Nephron progenitor cell (in vitro differentiated cells): Measurements from ENCODE around the gene ITPRID1.
A peak's percentile ranks its signal among the peaks of the same experiment; 100 is the strongest.

Experiments used
- DNase-seq: peaks from one replicate; pipeline ENCODE4 v3.0.0; 2021
- H3K27ac Mint-ChIP-seq: 2 replicates; pipeline ENCODE4 v1.8.0; 2021; ENCODE audit warnings: mild to moderate bottlenecking, moderate library complexity, mixed read lengths
- H3K27me3 Mint-ChIP-seq: 2 replicates; pipeline ENCODE4 v1.8.0; 2021; ENCODE audit warnings: mild to moderate bottlenecking, low read depth, mixed read lengths; ENCODE audit not compliant: poor library complexity
- H3K36me3 Mint-ChIP-seq: 2 replicates; pipeline ENCODE4 v1.8.0; 2021; ENCODE audit warnings: low read depth, mixed read lengths
- H3K4me1 Mint-ChIP-seq: 2 replicates; pipeline ENCODE4 v1.8.0; 2021; ENCODE audit warnings: mixed read lengths
- H3K4me3 Mint-ChIP-seq: 2 replicates; pipeline ENCODE4 v1.8.0; 2021; ENCODE audit warnings: mild to moderate bottlenecking, moderate library complexity, mixed read lengths
- H3K9me3 Mint-ChIP-seq: 2 replicates; pipeline ENCODE4 v1.8.0; 2021; ENCODE audit warnings: mild to moderate bottlenecking, moderate library complexity, mixed read lengths
- TF ChIP-seq, protein P1 (sequence below): fragments of 200-600 bp; sonication (generic); IDR thresholded peaks from 2 replicates; pipeline ENCODE4 v1.5.0; 2021; ENCODE audit warnings: antibody characterized with exemption

The ITPRID1 gene

GRCh38 chr7:31495653-31496052 is 18.2 kb upstream of the ITPRID1 start:
- no peak for DNase-seq
- Mint-ChIP-seq H3K9me3 (peaks cover 16% of the 10 kb centered on the region), H3K36me3 (peaks cover 8% of the 10 kb centered on the region), H3K4me3 (no peak overlapping the region), H3K27ac (no peak overlapping the region), H3K27me3 (peaks cover 5% of the 10 kb centered on the region), H3K4me1 (peaks cover 51% of the 10 kb centered on the region)
- TF ChIP-seq, protein P1, sequence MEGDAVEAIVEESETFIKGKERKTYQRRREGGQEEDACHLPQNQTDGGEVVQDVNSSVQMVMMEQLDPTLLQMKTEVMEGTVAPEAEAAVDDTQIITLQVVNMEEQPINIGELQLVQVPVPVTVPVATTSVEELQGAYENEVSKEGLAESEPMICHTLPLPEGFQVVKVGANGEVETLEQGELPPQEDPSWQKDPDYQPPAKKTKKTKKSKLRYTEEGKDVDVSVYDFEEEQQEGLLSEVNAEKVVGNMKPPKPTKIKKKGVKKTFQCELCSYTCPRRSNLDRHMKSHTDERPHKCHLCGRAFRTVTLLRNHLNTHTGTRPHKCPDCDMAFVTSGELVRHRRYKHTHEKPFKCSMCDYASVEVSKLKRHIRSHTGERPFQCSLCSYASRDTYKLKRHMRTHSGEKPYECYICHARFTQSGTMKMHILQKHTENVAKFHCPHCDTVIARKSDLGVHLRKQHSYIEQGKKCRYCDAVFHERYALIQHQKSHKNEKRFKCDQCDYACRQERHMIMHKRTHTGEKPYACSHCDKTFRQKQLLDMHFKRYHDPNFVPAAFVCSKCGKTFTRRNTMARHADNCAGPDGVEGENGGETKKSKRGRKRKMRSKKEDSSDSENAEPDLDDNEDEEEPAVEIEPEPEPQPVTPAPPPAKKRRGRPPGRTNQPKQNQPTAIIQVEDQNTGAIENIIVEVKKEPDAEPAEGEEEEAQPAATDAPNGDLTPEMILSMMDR = no peak

DNA sequence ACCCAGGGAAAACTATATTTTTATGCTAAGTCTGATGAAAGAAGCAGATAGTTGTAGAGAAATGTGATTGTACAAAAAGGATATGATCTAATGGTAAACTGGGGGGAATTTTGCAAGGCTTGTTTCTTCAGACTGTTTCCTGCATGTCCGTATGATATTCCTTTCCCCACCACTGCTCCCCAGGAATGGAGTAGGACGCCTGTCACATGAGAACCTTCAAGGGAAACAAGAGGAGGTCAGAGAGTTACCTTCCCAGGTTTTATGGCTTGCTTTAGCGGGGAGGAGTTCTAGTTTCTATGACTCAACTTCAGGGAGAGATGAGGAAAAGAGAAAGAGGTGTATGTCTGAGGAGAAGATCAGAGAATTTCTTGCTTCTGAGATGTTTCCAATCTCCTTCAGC is 16.4 kb upstream of the ITPRID1 start:
- peaks cover 8% of the 10 kb centered on the region for H3K36me3 Mint-ChIP-seq
- TF ChIP-seq, protein P1 = no peak
- H3K27ac Mint-ChIP-seq = no peak overlapping the region
- DNase-seq = no peak
- H3K27me3 Mint-ChIP-seq = peaks cover 5% of the 10 kb centered on the region
- H3K9me3 Mint-ChIP-seq = peaks cover 16% of the 10 kb centered on the region
- peak overlapping the region; percentile 11 for H3K4me3 Mint-ChIP-seq
- H3K4me1 Mint-ChIP-seq = peaks cover 48% of the 10 kb centered on the region

GRCh38 chr7:31500656-31501055 is 13.2 kb upstream of the ITPRID1 start:
- no peak overlapping the region for H3K27ac Mint-ChIP-seq

DNA sequence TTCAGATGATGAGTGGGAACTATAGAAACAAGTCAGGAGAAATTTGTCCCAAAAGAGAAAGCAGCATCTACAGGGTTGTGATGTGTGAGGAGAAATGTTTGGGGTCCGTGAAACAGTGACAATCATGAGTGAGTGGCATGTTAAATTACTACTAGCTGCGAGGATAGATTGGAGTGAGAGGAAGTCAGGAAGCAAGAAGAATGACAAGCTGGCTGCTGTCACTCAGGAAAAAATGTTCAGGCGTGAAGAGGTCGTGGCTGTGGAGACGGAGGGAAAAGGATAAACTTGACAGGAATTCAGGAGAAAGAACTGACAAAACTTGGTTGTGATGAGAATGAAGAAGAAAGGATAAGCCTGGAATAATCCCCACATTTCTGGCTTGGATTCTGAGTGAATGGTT is 5.1 kb upstream of the ITPRID1 start:
- peaks cover 6% of the 10 kb centered on the region for H3K36me3 Mint-ChIP-seq
- peaks cover 6% of the 10 kb centered on the region for H3K27me3 Mint-ChIP-seq
- no peak for DNase-seq
- TF ChIP-seq, protein P1 = no peak
- H3K4me3 Mint-ChIP-seq = no peak overlapping the region
- H3K9me3 Mint-ChIP-seq = peaks cover 27% of the 10 kb centered on the region
- no peak overlapping the region for H3K27ac Mint-ChIP-seq
- H3K4me1 Mint-ChIP-seq = peaks cover 5% of the 10 kb centered on the region

More at GRCh38 chr7:31500656-31501055, 13.2 kb upstream of the ITPRID1 start:
- Mint-ChIP-seq H3K36me3 (peaks cover 4% of the 10 kb centered on the region), H3K9me3 (peaks cover 19% of the 10 kb centered on the region), H3K27me3 (peaks cover 8% of the 10 kb centered on the region), H3K4me3 (no peak overlapping the region), H3K4me1 (peaks cover 26% of the 10 kb centered on the region)
- TF ChIP-seq, protein P1 = no peak
- DNase-seq = no peak

GRCh38 chr7:31512166-31512565 is 1.7 kb upstream of the ITPRID1 start:
- Mint-ChIP-seq H3K27me3 (peaks cover 2% of the 10 kb centered on the region), H3K9me3 (peaks cover 39% of the 10 kb centered on the region), H3K4me3 (no peak overlapping the region), H3K36me3 (peaks cover 2% of the 10 kb centered on the region), H3K27ac (no peak overlapping the region), H3K4me1 (peaks cover 5% of the 10 kb centered on the region)
- TF ChIP-seq, protein P1 = no peak
- no peak for DNase-seq

- TF ChIP-seq, protein P1 = no peak
- H3K27me3 Mint-ChIP-seq = no peaks in the 10 kb centered on the region
- no peak overlapping the region for H3K4me3 Mint-ChIP-seq
- H3K4me1 Mint-ChIP-seq = peaks cover 5% of the 10 kb centered on the region
- H3K27ac Mint-ChIP-seq = no peak overlapping the region
- DNase-seq = no peak
- H3K9me3 Mint-ChIP-seq = peaks cover 21% of the 10 kb centered on the region
- H3K36me3 Mint-ChIP-seq = no peaks in the 10 kb centered on the region
Measured at GRCh38 chr7:31516680-31517502, 3.0 kb downstream of the ITPRID1 start.
